Activated T-cell treated with anti-CD3 and anti-CD28 coated beads, Interleukin-2, amount 50 U/mL, for 72 hours (primary cell): ENCODE measurements around the gene MTHFS. TPM values are rescaled to one million over a fixed set of nuclear protein-coding genes. Genes with fewer than 3 reads are reported as not detected.
"Not testable (repeated sequence)": the region's sequence is repeated elsewhere in the genome, so short reads cannot be mapped to it uniquely, and the experiment has no call there.

Source experiments
- ATAC-seq, 2 donors: fragments of 150-1000 bp; cut with Tn5 transposase; replicated peaks in 1 of 2; 2 replicates each; pipeline ENCODE4 v1.10.0; 2021; ENCODE audit warnings: moderate library complexity in 2 of 2, mild to moderate bottlenecking in 1 of 2
- DNase-seq, 2 donors: peaks; one replicate each; pipeline ENCODE4 v3.0.0; 2021 to 2022; ENCODE audit warnings: mixed read lengths in 1 of 2
- H3K27ac Mint-ChIP-seq: one replicate; pipeline ENCODE4 v1.8.0; 2022; ENCODE audit warnings: mild to moderate bottlenecking, moderate library complexity, mixed read lengths
- H3K27me3 Mint-ChIP-seq: one replicate; pipeline ENCODE4 v1.8.0; 2022; ENCODE audit warnings: low read depth, mixed read lengths
- H3K36me3 Mint-ChIP-seq, 2 donors: one replicate each; pipeline ENCODE4 v1.8.0; 2022; ENCODE audit warnings: mixed read lengths in 2 of 2, mild to moderate bottlenecking in 1 of 2; ENCODE audit not compliant: insufficient read depth in 2 of 2
- H3K4me1 Mint-ChIP-seq: one replicate; pipeline ENCODE4 v1.8.0; 2022; ENCODE audit warnings: low read depth, mixed read lengths
- H3K4me3 Mint-ChIP-seq, 2 donors: one replicate each; pipeline ENCODE4 v1.8.0; 2022; ENCODE audit warnings: mild to moderate bottlenecking in 2 of 2, mixed read lengths in 2 of 2, moderate library complexity in 2 of 2
- H3K9me3 Mint-ChIP-seq, 2 donors: one replicate each; pipeline ENCODE4 v1.8.0; 2022; ENCODE audit warnings: mixed read lengths in 2 of 2
- total RNA-seq, 2 donors: library from RNA; stranded (reverse); gene quantifications; one replicate each; pipeline ENCODE4 v1.2.3, GENCODE V29; 2022

MTHFS gene
- total RNA-seq, 2 donors from 2014 or later, result 32.5 to 38.1 TPM

DNA sequence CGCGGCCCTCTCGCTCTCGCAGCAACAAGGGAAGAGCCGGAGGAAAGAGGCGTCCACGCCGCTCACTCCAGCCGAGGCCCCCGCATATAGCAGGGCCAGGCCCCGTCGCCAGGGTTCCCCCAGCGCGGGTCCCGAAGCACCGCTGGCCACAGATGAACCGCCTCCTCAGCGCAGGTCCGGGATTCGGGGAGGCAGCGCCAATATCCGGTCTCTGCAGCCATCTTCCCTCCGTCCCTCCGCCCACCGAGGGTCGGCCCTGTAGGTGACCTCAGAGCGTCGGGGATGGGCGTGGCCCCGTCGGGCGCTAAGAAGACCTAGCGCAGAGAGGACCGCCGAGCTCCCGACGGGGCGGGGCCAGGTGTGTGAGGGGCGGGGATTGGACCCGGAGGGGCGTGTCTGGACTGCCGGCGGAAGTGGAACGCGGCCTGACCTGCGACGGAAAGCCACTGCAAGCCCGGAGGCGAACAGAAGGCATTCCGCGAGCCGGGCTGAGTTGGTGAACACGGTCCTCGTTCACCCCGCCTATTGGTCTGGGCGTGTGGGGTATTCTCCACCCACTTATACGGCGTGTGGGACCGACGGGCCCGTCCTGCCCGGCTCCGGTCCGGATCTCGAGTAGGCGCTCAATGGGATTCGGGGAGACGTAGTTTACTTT is 26.8 kb upstream of the MTHFS start:
- peak; percentile 98 to 100 for DNase-seq
- Mint-ChIP-seq H3K36me3 (peaks cover 21 to 37% of the 10 kb centered on the region in 2 donors), H3K27ac (peak overlapping the region; percentile 95), H3K4me3 (peak overlapping the region; percentile 94 to 98), H3K27me3 (no peaks in the 10 kb centered on the region), H3K4me1 (peaks cover 18% of the 10 kb centered on the region), H3K9me3 (peaks cover 7 to 9% of the 10 kb centered on the region in 2 donors)
- ATAC-seq, result peak; percentile 93 to 95

DNA sequence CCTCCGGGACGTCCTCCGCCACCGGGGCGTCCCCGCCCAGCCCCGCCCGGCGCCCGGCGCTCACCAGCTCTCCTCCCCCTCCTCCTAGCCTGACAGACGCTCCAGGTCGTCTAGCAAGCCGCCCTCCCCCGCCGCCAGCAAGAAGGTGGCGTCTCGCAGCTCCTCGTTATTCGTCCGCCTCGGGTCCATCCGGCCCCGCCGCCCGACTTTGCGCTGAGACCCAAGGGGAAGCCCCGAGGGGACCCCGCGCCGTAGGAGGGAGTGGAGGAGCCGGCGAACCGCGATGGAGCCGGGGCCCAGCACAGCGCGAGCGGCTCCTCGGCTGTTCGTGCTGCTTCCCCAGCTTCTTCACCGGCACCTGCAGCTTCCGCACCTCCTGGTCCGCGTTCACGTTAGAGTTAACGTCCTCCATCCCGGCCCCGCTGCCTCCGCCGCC is 26.3 kb upstream of the MTHFS start:
- H3K4me3 Mint-ChIP-seq, result peak overlapping the region; percentile 94 to 98
- ATAC-seq, result peak; percentile 53 to 55
- peaks cover 21 to 40% of the 10 kb centered on the region in 2 donors for H3K36me3 Mint-ChIP-seq
- H3K27ac Mint-ChIP-seq, result peak overlapping the region; percentile 95
- H3K9me3 Mint-ChIP-seq, result peaks cover 7 to 9% of the 10 kb centered on the region in 2 donors
- H3K27me3 Mint-ChIP-seq, result no peaks in the 10 kb centered on the region
- peaks cover 18% of the 10 kb centered on the region for H3K4me1 Mint-ChIP-seq
- peak; percentile 78 to 79 for DNase-seq

DNA sequence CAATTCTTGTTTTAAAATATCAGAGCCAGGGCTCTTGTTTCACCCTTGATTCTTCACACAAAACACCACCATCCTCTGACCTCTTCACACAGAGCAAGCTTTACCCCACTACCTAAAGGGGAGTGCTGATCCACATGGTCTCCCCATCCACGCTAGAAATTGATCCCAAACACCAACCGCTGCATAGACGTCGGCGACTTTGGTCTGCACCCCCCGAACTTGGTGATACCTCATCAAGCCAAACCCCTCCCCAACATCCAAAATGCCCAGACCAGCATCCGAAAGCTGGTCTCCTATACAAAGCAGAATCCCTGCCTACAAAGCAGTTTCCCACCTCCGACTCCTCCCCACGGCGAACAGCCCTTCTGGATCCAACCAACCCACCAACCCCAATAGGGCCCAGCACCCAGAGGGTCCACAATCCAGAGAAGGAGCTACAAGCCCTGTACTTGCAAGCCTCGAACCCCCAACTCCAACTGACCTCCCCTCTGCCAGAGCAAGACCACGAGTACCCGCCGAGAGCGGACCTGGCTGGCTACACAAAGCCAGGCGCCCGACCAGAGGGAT is 25.8 kb upstream of the MTHFS start:
- Mint-ChIP-seq H3K36me3 (peaks cover 25 to 45% of the 10 kb centered on the region in 2 donors), H3K4me3 (peak overlapping the region; percentile 94 to 98), H3K27me3 (no peaks in the 10 kb centered on the region), H3K27ac (peak overlapping the region; percentile 95), H3K4me1 (peaks cover 18% of the 10 kb centered on the region), H3K9me3 (peaks cover 7 to 9% of the 10 kb centered on the region in 2 donors)
- ATAC-seq (no peak), DNase-seq (no peak)

DNA sequence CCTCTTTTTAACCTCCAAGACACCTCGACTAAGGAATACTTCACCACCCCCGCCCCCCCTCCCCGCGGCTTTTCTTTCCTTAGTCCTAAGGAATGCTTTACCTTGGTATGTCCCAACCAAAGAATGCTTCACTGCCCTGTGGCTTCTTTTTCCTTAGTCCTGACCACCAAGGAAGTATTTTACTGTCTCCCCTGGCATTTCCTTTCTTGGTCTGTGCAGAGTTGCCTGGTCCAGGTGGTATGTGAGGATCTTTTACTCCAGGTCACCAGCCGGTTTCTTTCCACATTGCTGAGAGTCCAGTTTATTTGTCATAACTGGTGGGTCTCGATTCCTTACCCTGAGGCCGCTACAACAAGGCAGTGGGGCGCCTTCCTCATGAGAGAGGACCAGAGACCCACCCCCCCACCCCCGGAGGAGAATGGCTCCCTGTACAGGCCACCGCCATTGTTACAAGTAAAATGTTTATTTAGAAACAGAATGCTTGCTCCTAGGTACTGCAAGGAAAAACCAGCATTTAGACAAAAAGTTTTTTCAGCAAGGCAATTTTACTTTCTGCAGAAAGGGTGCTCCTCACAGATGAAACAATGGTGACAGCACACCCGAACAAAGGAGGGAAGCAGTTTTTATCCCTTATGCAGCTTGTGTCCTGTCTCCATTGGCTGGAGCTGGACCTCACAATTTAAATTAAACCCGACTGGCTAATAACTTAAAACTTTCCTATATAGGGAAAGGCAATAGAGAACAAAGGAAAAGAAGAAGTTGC is 23.1 kb upstream of the MTHFS start:
- no peak for ATAC-seq
- Mint-ChIP-seq H3K27ac (no peak overlapping the region), H3K4me1 (peaks cover 18% of the 10 kb centered on the region), H3K36me3 (peaks cover 43 to 72% of the 10 kb centered on the region in 2 donors), H3K9me3 (peaks cover 18 to 26% of the 10 kb centered on the region in 2 donors), H3K27me3 (no peaks in the 10 kb centered on the region), H3K4me3 (no peak overlapping the region)
- no peak for DNase-seq

DNA sequence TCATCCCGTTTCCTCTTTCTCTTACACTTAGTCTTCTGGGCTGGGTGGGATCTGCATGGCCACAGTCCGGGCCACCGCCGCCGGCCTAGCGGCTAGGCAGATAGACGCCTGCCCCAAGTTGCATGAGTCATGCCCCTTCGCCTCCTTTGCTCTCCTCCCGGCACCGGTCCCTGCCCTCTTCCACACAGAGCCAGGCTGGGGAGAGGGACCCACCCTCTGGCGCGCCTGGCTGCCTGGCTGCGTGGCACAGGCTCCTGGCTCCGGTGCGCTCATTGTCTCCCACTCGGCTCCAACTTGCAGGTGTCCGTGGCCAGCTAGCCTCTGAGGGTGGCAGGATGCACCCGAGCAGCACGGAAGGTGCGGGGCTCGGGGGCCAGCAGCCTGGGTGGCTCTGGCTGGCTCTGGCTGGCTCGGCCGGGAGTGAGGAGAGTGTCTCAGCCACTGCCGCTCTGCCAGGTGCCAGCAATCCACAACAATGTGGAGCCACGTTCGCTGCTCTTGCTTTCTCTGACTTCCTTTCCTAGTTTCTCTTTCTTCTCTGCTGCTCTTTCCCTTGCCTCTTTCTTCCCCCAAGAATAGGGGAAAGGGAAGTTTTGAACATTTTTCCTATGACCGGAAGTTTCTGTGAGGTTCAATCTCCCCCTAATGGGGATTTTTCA is 22.4 kb upstream of the MTHFS start:
- no peak for ATAC-seq

DNA sequence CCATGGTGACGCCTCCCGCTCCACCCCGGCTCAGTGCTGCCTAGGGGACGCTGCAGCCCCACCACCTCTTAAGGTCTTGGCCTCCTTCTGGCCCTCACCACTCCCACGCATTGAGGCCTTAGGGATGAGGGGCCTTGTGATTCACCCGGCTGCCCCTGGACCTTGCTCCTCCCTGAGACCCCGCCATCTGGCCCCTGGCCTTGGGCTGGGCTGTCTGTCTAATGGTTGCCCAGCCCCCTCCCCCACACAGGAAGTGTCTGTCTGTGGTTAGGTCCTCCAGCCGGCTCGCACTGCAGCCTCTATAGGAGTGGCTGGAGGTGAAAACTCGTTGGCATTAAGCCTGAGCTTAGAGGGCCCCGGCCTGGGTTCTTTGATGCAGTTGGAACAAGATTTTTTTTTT is 21.5 kb upstream of the MTHFS start:
- no peak overlapping the region for H3K27ac Mint-ChIP-seq
- H3K4me1 Mint-ChIP-seq, result peaks cover 18% of the 10 kb centered on the region
- DNase-seq (no peak), ATAC-seq (no peak)
- peaks cover 21 to 30% of the 10 kb centered on the region in 2 donors for H3K9me3 Mint-ChIP-seq
- no peaks in the 10 kb centered on the region for H3K27me3 Mint-ChIP-seq
- H3K36me3 Mint-ChIP-seq, result peaks cover 48 to 88% of the 10 kb centered on the region in 2 donors
- H3K4me3 Mint-ChIP-seq, result no peak overlapping the region

More for the DNA sequence above, 22.4 kb upstream of the MTHFS start:
- Mint-ChIP-seq H3K9me3 (peaks cover 20 to 29% of the 10 kb centered on the region in 2 donors), H3K36me3 (peaks cover 46 to 79% of the 10 kb centered on the region in 2 donors), H3K4me1 (peaks cover 18% of the 10 kb centered on the region), H3K27me3 (no peaks in the 10 kb centered on the region), H3K27ac (no peak overlapping the region), H3K4me3 (no peak overlapping the region)
- no peak for DNase-seq

DNA sequence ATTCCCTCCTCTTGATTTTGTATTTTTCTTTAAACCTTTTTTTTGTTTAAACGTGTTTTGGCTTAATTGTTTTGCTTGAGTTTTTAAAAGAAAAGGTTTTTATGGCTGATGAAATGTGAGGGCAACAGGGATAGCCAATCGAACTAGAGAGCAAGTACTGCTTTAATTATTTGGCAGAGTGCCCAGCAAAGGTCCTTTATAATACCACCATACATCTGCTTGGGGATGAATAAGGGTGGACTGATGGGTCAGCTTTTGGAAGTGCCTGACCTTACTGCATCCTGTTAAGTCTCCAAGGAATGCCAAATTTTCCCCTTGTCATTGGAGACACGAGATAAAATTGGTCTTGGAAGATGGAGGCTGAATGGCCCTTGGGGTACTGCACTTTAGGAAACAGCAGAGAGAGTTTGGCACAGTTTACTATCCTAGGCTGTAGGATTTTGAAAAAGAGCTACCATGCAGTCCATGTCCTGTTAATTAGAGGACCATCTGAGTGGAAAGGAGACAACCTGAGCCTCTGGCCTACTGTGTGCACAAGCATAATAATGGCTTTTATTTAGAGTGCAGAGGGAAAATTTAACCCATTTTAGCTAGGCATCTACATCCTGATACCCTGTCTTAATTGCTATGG is 19.8 kb upstream of the MTHFS start:
- H3K9me3 Mint-ChIP-seq, result peaks cover 21 to 32% of the 10 kb centered on the region in 2 donors
- no peak overlapping the region for H3K4me3 Mint-ChIP-seq

DNA sequence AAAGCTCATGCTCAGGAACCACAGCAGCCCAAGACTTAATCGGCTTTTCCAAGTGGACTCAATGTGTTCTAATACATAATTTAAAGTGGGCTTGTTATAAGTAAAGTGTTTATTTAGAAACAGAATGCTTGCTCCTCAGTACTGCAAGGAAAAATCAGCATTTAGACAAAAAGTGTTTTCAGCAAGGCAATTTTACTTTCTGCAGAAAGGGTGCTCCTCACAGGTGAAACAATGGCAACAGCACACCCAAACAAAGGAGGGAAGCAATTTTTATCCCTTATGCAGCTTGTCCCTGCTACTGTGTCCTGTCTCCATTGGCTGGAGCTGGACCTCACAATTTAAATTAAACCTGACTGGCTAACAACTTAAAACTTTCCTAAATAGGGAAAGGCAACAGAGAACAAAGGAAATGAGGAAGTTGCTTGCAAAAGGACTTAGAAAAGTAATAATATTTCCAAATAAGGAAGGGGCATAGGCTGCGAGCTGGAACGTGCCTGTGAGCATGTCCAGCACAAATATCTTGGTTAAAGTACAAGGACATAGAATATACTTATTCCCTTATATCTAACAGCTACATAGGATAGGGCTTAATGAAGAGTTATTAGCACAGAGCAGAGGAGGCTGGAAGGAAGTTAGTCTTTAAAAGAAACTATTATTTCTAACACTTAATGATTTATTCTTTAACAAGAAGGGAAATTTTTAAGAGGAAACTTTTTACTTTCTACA is 19.1 kb upstream of the MTHFS start:
- H3K4me3 Mint-ChIP-seq, H3K27me3 Mint-ChIP-seq, H3K27ac Mint-ChIP-seq, DNase-seq, ATAC-seq, H3K4me1 Mint-ChIP-seq: not testable (repeated sequence)
- Mint-ChIP-seq H3K9me3 (peaks cover 17 to 29% of the 10 kb centered on the region in 2 donors), H3K36me3 (peaks cover 42 to 77% of the 10 kb centered on the region in 2 donors)

More for the DNA sequence above, 19.8 kb upstream of the MTHFS start:
- Mint-ChIP-seq H3K36me3 (peaks cover 47 to 82% of the 10 kb centered on the region in 2 donors), H3K4me1 (peaks cover 5% of the 10 kb centered on the region), H3K27ac (no peak overlapping the region), H3K27me3 (no peaks in the 10 kb centered on the region)
- no peak for DNase-seq
- no peak for ATAC-seq

DNA sequence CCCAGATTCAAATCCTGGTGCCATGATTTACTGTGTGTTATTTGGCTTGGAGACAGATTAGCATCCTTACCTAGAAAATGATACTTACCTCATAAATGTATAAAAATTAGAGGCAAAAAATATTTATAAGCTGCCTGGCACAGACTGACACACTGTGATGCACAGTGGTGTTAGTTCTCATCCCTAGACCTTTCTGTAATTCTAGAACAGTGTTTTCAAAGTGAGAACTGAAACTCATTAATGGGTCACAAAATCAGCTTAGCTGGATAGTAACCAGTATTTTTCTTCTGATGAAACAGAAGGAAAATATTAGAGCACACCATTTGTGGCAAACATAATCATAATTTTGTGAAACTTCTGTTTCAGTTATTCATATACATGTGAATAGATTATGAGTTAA is 17.9 kb upstream of the MTHFS start:
- no peak for ATAC-seq
- Mint-ChIP-seq H3K27me3 (no peaks in the 10 kb centered on the region), H3K27ac (no peak overlapping the region), H3K9me3 (peaks cover 17 to 33% of the 10 kb centered on the region in 2 donors), H3K36me3 (peaks cover 48 to 76% of the 10 kb centered on the region in 2 donors), H3K4me1 (no peaks in the 10 kb centered on the region), H3K4me3 (no peak overlapping the region)
- DNase-seq, result no peak

DNA sequence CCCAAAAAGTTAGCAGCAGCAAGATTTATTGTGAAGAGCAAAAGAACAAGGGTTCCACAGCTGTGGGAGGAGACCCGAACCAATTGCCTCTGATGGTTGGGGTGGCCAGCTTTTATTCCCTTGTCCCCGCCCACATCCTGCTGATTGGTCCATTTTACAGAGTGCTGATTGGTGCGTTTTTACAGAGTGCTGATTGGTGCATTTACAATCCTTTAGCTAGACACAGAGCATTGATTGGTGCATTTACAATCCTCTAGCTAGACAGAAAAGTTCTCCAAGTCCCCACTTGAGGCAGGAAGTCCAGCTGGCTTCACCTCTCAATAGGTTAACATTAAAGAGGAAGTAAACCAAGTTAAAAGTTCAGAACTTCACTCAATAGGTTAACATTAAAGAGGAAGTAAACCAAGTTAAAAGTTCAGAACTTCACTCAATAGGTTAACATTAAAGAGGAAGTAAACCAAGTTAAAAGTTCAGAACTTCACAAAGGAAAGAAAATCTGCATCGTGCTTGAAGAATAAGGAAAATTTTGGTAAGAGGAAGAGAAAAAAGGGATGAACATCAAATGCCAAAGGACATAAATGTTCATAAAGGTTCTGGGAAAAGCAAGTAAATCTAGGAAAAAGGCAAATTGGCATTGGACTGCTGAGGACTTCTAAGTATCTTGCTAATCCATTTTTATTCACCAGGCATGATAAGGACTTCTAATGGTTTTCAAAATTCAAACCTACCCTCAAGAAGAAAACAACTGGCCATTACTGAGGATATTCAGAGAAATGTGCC is 12.9 kb upstream of the MTHFS start:
- H3K4me1 Mint-ChIP-seq, result peaks cover 17% of the 10 kb centered on the region
- not testable (repeated sequence) for H3K27me3 Mint-ChIP-seq, H3K4me3 Mint-ChIP-seq, H3K27ac Mint-ChIP-seq, H3K9me3 Mint-ChIP-seq, ATAC-seq, DNase-seq
- H3K36me3 Mint-ChIP-seq, result peaks cover 23 to 44% of the 10 kb centered on the region in 2 donors

DNA sequence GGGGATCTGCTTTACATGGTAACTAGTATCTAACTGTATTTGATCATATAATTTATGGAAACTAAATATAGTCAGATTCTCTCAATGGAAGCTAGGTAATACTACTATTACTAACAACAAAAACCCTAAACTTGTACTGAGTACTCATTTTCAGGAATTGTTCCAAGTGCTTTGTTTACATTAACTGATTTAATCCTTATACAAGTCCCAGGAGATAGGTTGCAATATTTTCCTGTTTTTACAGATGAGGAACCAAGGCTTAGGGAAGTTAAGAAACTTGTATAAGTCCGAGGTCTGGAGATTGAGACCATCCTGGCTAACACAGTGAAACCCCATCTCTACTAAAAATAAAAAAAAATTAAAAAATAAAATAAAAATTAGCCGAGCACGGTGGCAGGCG is 7.5 kb upstream of the MTHFS start:
- peaks cover 47% of the 10 kb centered on the region for H3K4me1 Mint-ChIP-seq
- H3K27ac Mint-ChIP-seq, result no peak overlapping the region
- peaks cover 8 to 17% of the 10 kb centered on the region in 2 donors for H3K36me3 Mint-ChIP-seq

More for the DNA sequence above, 7.5 kb upstream of the MTHFS start:
- Mint-ChIP-seq H3K4me3 (no peak overlapping the region), H3K9me3 (no peaks in the 10 kb centered on the region), H3K27me3 (no peaks in the 10 kb centered on the region)
- ATAC-seq (no peak), DNase-seq (no peak)
